ENCODE data around the gene CEP70. TPM values are rescaled to one million over a fixed set of nuclear protein-coding genes. Genes with fewer than 3 reads are reported as not detected.

The CEP70 gene
- total RNA-seq, 1 experiment from 2014 or later: 64.5 TPM

DNA sequence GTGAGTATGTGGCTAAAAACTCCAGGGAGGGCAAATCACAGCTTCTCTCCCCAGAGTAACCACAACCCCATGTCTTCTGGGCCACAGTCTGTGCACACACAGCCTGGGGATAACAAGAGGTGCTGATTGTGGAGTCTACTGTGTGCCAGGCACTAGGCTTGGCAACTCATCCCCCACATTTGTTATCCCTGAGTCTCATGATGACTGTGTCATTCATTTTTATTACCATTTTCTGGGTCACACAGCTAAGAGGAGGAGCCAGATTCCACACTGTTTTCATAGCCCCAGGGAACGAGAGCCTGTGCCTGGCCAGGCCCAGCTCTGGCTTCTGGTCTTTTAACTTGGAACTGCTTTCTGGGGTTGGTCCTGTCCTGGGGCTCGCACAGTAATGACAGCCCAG lies 125.2 kb downstream of the CEP70 start:
- H3K4me3 ChIP-seq (ENCODE audit: low read depth in 2 of 2, low read length in 2 of 2): no peak overlapping the region
- no peak for DNase-seq (ENCODE audit: low read depth, low spot score)
- ChIA-PET POLR2A (no interaction called here), CTCF (no interaction called here)
- peak; percentile 29; the same call in 1 of the 2 replicates for ATAC-seq
- H3K36me3 ChIP-seq (ENCODE audit: control insufficient read depth, insufficient read depth, low read length): no peaks in the 10 kb centered on the region
- H3K4me1 ChIP-seq (ENCODE audit: control insufficient read depth, insufficient read depth, low read length): no peaks in the 10 kb centered on the region
- no peaks in the 10 kb centered on the region for H3K9me3 ChIP-seq (ENCODE audit: control insufficient read depth, insufficient read depth, low read depth, low read length)
- no peak overlapping the region for H3K27ac ChIP-seq (ENCODE audit: low read length)
- in situ Hi-C loops (cut with HindIII; ENCODE audit: low pct_unique_long_range_greater_than_20kb, low sequenced_read_pairs) (no loop called here), intact Hi-C loops (cut with micrococcal nuclease; ENCODE audit: unreplicated experiment) (no loop called here)
- TF ChIP-seq REST (IDR thresholded peaks at IDR 0.05; ENCODE audit: insufficient read depth in 1 of 2, low read depth in 2 of 2, low read length in 1 of 2) (no peak), POLR2AphosphoS5 (IDR thresholded peaks at IDR 0.05; ENCODE audit: low read depth, low read length) (no peak), TCF7L2 (IDR thresholded peaks at IDR 0.05; ENCODE audit: low read depth, low read length) (no peak)
- BruUV-seq (replicated peaks): no TSS peak
- H3K27me3 ChIP-seq (ENCODE audit: control insufficient read depth, insufficient read depth, low read length): no peaks in the 10 kb centered on the region

GRCh38 chr3:138468451-138468850 lies 125.6 kb downstream of the CEP70 start:
- in situ Hi-C loops (cut with HindIII; ENCODE audit: low pct_unique_long_range_greater_than_20kb, low sequenced_read_pairs): no loop called here
- Histone ChIP-seq H3K9me3 (ENCODE audit: control insufficient read depth, insufficient read depth, low read depth, low read length) (no peaks in the 10 kb centered on the region), H3K27ac (ENCODE audit: low read length) (no peak overlapping the region), H3K4me3 (ENCODE audit: low read depth in 2 of 2, low read length in 2 of 2) (no peak overlapping the region), H3K27me3 (ENCODE audit: control insufficient read depth, insufficient read depth, low read length) (no peaks in the 10 kb centered on the region), H3K4me1 (ENCODE audit: control insufficient read depth, insufficient read depth, low read length) (no peaks in the 10 kb centered on the region), H3K36me3 (ENCODE audit: control insufficient read depth, insufficient read depth, low read length) (no peaks in the 10 kb centered on the region)
- ATAC-seq: no peak
- intact Hi-C loops (cut with micrococcal nuclease; ENCODE audit: unreplicated experiment): no loop called here
- POLR2A ChIA-PET: no interaction called here
- CTCF ChIA-PET: no interaction called here
- no peak for DNase-seq (ENCODE audit: low read depth, low spot score)
- BruUV-seq (replicated peaks): no TSS peak
- TF ChIP-seq SIN3A (IDR thresholded peaks at IDR 0.05; ENCODE audit: borderline replicate concordance, insufficient read depth, low read depth, low read length): no peak
- no peak for TF ChIP-seq REST (IDR thresholded peaks at IDR 0.05; ENCODE audit: insufficient read depth in 1 of 2, low read depth in 2 of 2, low read length in 1 of 2)
- TF ChIP-seq TCF7L2 (IDR thresholded peaks at IDR 0.05; ENCODE audit: low read depth, low read length): no peak
- TF ChIP-seq, protein P1, sequence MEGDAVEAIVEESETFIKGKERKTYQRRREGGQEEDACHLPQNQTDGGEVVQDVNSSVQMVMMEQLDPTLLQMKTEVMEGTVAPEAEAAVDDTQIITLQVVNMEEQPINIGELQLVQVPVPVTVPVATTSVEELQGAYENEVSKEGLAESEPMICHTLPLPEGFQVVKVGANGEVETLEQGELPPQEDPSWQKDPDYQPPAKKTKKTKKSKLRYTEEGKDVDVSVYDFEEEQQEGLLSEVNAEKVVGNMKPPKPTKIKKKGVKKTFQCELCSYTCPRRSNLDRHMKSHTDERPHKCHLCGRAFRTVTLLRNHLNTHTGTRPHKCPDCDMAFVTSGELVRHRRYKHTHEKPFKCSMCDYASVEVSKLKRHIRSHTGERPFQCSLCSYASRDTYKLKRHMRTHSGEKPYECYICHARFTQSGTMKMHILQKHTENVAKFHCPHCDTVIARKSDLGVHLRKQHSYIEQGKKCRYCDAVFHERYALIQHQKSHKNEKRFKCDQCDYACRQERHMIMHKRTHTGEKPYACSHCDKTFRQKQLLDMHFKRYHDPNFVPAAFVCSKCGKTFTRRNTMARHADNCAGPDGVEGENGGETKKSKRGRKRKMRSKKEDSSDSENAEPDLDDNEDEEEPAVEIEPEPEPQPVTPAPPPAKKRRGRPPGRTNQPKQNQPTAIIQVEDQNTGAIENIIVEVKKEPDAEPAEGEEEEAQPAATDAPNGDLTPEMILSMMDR (IDR thresholded peaks at IDR 0.05): no peak
- TF ChIP-seq POLR2AphosphoS5 (IDR thresholded peaks at IDR 0.05; ENCODE audit: low read depth, low read length): no peak
